Pancreas (tissue), 10 donors: ENCODE measurements around the gene MGMT. TPM values are rescaled to one million over a fixed set of nuclear protein-coding genes. Genes with fewer than 3 reads are reported as not detected.

Experiments used
- ATAC-seq, 4 donors: fragments of 200-7000 bp; cut with Tn5 transposase; one replicate each; pipeline versions ENCODE4 v1.8.0 to v1.9.1; 2020; ENCODE audit warnings: mild to moderate bottlenecking in 4 of 4, moderate library complexity in 4 of 4
- DNase-seq, 6 donors: peaks; one replicate each; pipeline ENCODE4 v3.0.0-alpha.2; 2020
- FAIRE-seq: peaks from 2 replicates; lab custom pipeline; 2012; peaks lifted over from hg19 to GRCh38; lab: Jason Lieb, UNC
- H3K27ac ChIP-seq, 4 donors: fragments of 200-600 bp; sonication (generic); 1 replicate in 3 of 4; 2 replicates in 1 of 4; pipeline versions ENCODE4 v1.5.0 to v1.8.0; 2020
- H3K27me3 ChIP-seq, 4 donors: fragments of 200-600 bp; one replicate each; pipeline ENCODE4 v1.8.0; 2021
- H3K36me3 ChIP-seq, 3 donors: fragments of 200-600 bp; sonication (generic) in 1 of 3; one replicate each; pipeline versions ENCODE4 v1.5.0 to v1.8.0; 2020 to 2021
- H3K4me1 ChIP-seq, 3 donors: fragments of 200-600 bp; one replicate each; pipeline ENCODE4 v1.8.0; 2021
- H3K4me3 ChIP-seq, 4 donors: fragments of 200-600 bp; sonication (generic) in 2 of 4; one replicate each; pipeline versions ENCODE4 v1.5.0 to v1.8.0; 2020 to 2021
- H3K9me3 ChIP-seq, 4 donors: fragments of 200-600 bp; one replicate each; pipeline ENCODE4 v1.8.0; 2021
- WGBS, 2 donors: extraction: QIAGEN DNeasy Blood & Tissue Kit; methylation state at CpG; one replicate each; pipeline ENCODE4 v1.1.7; 2013; 5-methylcytosine and 5-hydroxymethylcytosine counted together
- intact Hi-C, 3 donors: fragments of 100-400 bp; cut with DNase I; formaldehyde crosslinking; loops; one replicate each; pipeline versions ENCODE4 v1.11.1 to v1.14.2; 2022
- polyA plus RNA-seq, 2 donors: library from polyadenylated mRNA; stranded (reverse); fragments of 200-250 nt; gene quantifications; one replicate each; pipeline ENCODE4 v1.2.3, GENCODE V29; 2013
- total RNA-seq, 6 donors: library from RNA; stranded (reverse); fragmentation: NEBNext Ultra II Directional in 4 of 6; extraction: Animal tissue kit (Norgen Biotek cat#: 25700) in 4 of 6; gene quantifications; one replicate each; pipeline versions ENCODE4 v1.2.1 to v1.2.4, GENCODE V29; 2021 to 2023
- TF ChIP-seq, protein P1 (sequence below), 4 donors: fragments of 200-600 bp; sonication (generic) in 3 of 4; IDR thresholded peaks; one replicate each; pipeline versions ENCODE4 v1.5.0 to v1.8.0; 2021; ENCODE audit warnings: antibody characterized with exemption in 4 of 4
- donor health status: healthy with polysubstance abuse.
- donor health status: DM: no; HTN: no; CAD: no; lungs with moderate emphysema.
- donor health status: DM: no; HTN: no; CAD: no.
- donor health status: control.
- donor health status: control.
- donor health status: Bipolar disorder and iron deficiency.
- donor health status: DM: yes; HTN: yes; CAD: no.
- donor health status: DM: no; HTN: no; CAD: no.
- donor health status: DM: no; HTN: no; CAD: no.
- donor health status: DM: yes; HTN: yes; CAD: no.

The MGMT gene
- total and polyA plus RNA-seq, 8 donors, result 9.1 to 18.6 (median 12.0) TPM

- intact Hi-C loops, result no loop called here
- Histone ChIP-seq H3K27me3 (no peaks in the 10 kb centered on the region), H3K27ac (no peak overlapping the region), H3K4me3 (no peak overlapping the region), H3K4me1 (peaks cover 0 to 5% (median 0%) of the 10 kb centered on the region in 3 donors), H3K9me3 (no peaks in the 10 kb centered on the region), H3K36me3 (no peaks in the 10 kb centered on the region)
- WGBS, 2 donors, result 96 to 97% methylated on average over 19 of the region's 19 CpGs
- TF ChIP-seq, protein P1, sequence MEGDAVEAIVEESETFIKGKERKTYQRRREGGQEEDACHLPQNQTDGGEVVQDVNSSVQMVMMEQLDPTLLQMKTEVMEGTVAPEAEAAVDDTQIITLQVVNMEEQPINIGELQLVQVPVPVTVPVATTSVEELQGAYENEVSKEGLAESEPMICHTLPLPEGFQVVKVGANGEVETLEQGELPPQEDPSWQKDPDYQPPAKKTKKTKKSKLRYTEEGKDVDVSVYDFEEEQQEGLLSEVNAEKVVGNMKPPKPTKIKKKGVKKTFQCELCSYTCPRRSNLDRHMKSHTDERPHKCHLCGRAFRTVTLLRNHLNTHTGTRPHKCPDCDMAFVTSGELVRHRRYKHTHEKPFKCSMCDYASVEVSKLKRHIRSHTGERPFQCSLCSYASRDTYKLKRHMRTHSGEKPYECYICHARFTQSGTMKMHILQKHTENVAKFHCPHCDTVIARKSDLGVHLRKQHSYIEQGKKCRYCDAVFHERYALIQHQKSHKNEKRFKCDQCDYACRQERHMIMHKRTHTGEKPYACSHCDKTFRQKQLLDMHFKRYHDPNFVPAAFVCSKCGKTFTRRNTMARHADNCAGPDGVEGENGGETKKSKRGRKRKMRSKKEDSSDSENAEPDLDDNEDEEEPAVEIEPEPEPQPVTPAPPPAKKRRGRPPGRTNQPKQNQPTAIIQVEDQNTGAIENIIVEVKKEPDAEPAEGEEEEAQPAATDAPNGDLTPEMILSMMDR (IDR thresholded peaks at IDR 0.05), result no peak
- ATAC-seq, result no peak
- no peak for FAIRE-seq
- DNase-seq, result no peak
Observed at GRCh38 chr10:129706081-129706480, 239.0 kb downstream of the MGMT start.

GRCh38 chr10:129706523-129706922, 239.5 kb downstream of the MGMT start:
- H3K9me3 ChIP-seq, result no peaks in the 10 kb centered on the region
- FAIRE-seq, result no peak
- no peak for DNase-seq
- H3K27ac ChIP-seq, result no peak overlapping the region
- intact Hi-C loops, result no loop called here
- no peaks in the 10 kb centered on the region for H3K36me3 ChIP-seq
- no peak for ATAC-seq
- TF ChIP-seq, protein P1 (IDR thresholded peaks at IDR 0.05), result no peak
- H3K27me3 ChIP-seq, result no peaks in the 10 kb centered on the region
- 92 to 95% methylated on average over 11 of the region's 11 CpGs for WGBS, 2 donors
- H3K4me1 ChIP-seq, result peaks cover 0 to 5% (median 0%) of the 10 kb centered on the region in 3 donors
- no peak overlapping the region for H3K4me3 ChIP-seq

- no peak overlapping the region for H3K27ac ChIP-seq
- no peak for FAIRE-seq
- no peaks in the 10 kb centered on the region for H3K36me3 ChIP-seq
- H3K27me3 ChIP-seq, result no peaks in the 10 kb centered on the region
- peaks cover 0 to 5% (median 0%) of the 10 kb centered on the region in 3 donors for H3K4me1 ChIP-seq
- TF ChIP-seq, protein P1 (IDR thresholded peaks at IDR 0.05), result no peak
- peak in 3 of 6 donors; percentile 24 to 35 (median 34) for DNase-seq
- intact Hi-C loops, result no loop called here
- H3K9me3 ChIP-seq, result no peaks in the 10 kb centered on the region
- ATAC-seq, result peak; percentile 56 to 84 (median 65)
- WGBS, 2 donors, result 63 to 65% methylated on average over 37 of the region's 37 CpGs
- no peak overlapping the region for H3K4me3 ChIP-seq
Observed at GRCh38 chr10:129707406-129708388, 240.7 kb downstream of the MGMT start.

DNA sequence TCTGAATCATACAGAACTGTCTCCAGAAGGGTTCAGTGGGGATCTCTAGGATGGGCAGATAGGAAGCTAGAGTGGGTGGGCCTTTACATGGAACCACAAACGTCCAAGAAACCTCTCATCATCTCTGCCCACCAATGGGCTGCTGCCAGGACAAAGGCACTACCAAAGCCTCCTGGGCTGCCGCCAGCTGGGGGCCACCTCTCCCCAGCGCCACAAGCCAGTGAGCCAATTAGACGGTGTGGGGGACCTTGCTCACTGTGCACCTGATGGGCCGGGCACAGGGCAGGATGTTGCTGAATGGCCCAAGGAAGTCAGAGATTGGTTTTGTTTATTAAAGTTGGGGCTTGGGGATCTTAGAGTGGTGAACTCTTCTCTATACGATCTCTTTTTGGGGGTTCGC, 242.1 kb downstream of the MGMT start:
- Histone ChIP-seq H3K36me3 (no peaks in the 10 kb centered on the region), H3K4me3 (no peak overlapping the region), H3K27me3 (no peaks in the 10 kb centered on the region), H3K27ac (no peak overlapping the region), H3K4me1 (peaks cover 0 to 5% (median 0%) of the 10 kb centered on the region in 3 donors), H3K9me3 (no peaks in the 10 kb centered on the region)
- FAIRE-seq (no peak), DNase-seq (peak in 1 of 6 donors; percentile 33), ATAC-seq (no peak)
- TF ChIP-seq, protein P1 (IDR thresholded peaks at IDR 0.05), result no peak
- WGBS, 2 donors, result 84 to 96% methylated on average over 7 of the region's 7 CpGs
- intact Hi-C loops, result no loop called here
